Stimulated activated CD8-positive, alpha-beta memory T cell treated with anti-CD3 and anti-CD28 coated beads, Interleukin-15, amount 100 ng/mL, for 1 hour (primary cell): ENCODE data around the gene CROCC.
"Not testable (repeated sequence)": the region's sequence is repeated elsewhere in the genome, so short reads cannot be mapped to it uniquely, and the experiment has no call there.

Experiments
- DNase-seq: peaks from one replicate; pipeline ENCODE4 v3.0.0-alpha.2; 2020; ENCODE audit warnings: low read depth

The CROCC gene, protein sequence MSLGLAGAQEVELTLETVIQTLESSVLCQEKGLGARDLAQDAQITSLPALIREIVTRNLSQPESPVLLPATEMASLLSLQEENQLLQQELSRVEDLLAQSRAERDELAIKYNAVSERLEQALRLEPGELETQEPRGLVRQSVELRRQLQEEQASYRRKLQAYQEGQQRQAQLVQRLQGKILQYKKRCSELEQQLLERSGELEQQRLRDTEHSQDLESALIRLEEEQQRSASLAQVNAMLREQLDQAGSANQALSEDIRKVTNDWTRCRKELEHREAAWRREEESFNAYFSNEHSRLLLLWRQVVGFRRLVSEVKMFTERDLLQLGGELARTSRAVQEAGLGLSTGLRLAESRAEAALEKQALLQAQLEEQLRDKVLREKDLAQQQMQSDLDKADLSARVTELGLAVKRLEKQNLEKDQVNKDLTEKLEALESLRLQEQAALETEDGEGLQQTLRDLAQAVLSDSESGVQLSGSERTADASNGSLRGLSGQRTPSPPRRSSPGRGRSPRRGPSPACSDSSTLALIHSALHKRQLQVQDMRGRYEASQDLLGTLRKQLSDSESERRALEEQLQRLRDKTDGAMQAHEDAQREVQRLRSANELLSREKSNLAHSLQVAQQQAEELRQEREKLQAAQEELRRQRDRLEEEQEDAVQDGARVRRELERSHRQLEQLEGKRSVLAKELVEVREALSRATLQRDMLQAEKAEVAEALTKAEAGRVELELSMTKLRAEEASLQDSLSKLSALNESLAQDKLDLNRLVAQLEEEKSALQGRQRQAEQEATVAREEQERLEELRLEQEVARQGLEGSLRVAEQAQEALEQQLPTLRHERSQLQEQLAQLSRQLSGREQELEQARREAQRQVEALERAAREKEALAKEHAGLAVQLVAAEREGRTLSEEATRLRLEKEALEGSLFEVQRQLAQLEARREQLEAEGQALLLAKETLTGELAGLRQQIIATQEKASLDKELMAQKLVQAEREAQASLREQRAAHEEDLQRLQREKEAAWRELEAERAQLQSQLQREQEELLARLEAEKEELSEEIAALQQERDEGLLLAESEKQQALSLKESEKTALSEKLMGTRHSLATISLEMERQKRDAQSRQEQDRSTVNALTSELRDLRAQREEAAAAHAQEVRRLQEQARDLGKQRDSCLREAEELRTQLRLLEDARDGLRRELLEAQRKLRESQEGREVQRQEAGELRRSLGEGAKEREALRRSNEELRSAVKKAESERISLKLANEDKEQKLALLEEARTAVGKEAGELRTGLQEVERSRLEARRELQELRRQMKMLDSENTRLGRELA (N-terminal part only)

DNA sequence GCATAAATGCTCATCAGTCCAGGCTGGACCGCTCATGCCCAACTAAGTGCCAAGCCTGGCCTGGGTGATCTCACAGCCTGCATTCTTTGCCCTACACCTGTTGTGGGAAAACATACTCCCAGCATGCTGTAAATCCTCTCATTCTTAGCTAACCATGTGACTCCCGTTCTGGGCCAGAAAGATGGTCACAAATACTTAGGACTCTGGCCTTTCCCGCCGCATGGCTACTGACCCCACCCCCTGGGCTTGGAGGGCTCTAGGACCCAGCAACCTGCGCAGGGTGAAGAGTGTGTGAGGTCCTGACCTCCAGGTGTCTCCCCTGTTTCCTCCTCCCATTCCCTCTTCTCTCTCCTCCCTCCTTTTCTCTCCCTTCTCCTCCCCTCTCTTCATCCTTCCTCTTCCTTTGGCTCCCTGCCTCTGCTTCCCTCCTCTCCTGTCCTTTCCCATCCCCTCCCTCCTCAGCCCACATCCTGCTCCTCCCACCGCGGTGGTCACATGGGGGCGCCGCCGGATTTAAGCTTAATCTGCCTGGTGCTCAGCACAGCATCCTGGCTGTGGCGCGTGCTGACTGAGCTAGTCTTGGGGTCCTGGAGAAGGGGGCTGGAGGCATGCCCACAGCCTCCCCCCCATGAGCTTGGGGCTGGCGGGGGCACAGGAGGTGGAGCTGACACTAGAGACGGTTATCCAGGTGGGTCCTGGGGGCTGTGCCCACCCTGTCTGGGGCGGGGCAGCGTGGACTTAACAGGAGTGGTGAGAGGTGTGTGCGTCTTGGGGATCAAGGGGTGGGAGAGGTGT is at the start of gene CROCC:
TSS of gene CROCC (plus strand) at position 541 of the 795 bp plus-strand sequence. CDS start at position 629, 88 bp downstream.
- DNase-seq: peak; percentile 19

DNA sequence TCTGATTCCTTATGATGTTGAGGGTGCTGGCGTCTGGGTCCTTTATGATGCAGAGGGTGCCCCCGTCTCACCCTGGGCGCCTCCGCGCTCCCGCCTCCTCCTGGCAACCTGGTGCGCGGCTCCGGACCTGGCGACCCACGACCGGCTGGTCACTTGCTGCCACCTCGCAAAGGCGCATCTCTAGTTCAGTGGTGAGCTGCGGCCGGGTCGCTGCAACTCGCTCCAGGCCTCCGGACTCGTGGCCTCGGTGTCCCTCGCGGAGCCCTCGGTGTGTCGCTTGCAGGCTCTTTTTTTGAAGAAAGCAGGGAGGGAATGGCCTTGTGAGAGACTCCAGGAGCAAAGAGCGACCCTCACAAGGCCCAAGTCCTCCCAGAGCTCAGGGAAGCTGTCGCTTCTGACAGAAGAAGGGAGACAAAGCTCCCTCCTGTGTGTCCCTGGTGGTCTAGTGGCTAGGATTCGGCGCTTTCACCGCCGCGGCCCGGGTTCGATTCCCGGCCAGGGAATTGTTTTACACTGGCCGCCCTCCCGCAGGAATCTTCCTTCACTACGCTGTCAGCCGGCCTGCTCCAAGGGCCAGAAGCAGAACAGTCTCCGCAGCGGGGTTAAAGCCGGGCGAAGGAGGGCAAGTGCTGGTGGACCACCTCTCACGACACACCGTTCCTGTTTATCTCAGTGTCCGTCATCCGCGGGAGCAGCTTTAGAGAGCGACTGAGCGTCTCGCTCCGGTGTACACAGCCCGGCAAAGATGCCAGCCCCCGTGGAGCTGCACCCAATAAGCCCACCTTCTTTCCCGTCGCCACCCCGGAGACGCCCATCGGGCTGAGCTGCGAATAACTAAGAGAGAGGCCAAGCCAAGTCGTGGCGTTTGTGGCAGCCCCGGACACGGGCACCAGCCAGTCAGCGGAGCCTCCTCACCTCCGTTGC is 49.3 kb upstream of the CROCC start:
- DNase-seq: not testable (repeated sequence)

DNA sequence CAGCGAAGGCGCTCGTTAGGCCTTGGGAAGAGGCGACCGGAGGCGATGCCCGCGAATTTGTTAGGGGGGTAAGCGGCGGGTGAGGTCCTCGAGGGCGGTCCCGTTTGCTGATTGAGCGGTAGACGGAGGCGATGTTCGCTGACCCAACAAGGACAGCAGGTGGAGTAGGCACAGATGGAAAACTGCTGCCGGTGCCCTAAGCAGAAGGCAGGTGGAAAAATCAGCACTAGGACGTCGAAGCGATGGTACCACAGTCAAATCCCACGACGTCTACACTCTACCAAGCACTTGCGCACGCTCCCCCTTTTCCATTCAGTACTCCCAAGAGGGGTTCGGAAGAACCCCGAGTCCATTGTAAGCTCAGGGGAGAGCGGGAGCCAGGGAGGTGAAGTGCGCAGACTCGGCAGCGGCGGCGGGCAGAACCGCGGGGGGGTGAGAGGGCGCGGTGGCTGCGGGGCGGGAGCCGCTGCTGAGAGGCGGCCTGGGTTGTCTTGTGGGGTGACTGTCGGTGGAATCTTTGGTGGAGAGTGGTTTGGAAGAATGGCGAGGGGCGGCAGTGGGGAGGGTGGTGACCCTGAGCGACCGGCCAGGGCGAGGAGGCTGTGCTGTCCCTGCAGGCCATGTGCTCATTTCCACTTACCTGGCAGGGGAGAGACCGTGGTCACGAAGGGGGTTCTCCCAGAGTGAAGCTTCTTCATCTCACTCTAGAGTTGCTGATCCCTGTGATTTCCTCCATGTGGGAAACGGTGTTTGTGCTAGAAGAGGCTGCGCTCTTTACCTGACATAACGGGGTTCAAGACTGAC is 48.5 kb upstream of the CROCC start:
- DNase-seq: peak; percentile 37

DNA sequence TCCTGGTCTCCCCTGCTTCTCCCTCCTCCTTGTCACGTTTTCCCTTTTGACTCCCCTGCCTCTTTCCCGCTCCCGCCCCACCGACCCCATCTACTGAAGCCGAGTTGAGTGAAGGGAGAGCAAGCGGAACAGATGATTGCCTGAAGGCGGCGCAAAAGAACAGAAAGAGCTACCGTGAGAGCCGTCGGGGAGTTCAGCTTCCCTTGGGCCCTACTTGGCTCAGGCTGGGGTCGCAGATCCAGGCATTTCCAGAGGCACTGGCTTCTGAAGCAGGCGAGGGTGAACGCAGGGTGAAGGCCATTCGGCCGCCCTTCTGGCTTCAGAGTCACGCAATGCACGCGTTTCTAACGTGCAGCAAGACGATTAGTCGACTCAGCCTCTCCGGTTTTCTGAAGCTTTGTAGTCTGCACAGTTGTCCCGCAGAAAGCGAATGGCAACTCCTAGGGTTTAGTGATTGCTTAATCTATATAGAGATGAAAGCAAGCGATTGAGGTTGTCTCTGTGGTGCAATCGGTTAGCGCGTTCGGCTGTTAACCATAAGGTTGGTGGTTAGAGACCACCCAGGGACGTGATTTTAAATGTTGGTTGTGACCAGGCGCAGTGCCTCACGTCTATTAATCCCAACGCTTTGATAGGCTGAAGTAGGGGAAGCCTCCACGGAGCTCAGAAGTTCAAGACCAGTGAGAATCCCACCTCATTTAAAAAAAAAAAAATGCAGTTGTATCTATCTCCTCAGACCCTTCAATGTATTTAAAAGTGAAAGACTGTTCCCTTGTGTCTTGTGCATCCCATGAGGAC is 46.6 kb upstream of the CROCC start:
- not testable (repeated sequence) for DNase-seq

DNA sequence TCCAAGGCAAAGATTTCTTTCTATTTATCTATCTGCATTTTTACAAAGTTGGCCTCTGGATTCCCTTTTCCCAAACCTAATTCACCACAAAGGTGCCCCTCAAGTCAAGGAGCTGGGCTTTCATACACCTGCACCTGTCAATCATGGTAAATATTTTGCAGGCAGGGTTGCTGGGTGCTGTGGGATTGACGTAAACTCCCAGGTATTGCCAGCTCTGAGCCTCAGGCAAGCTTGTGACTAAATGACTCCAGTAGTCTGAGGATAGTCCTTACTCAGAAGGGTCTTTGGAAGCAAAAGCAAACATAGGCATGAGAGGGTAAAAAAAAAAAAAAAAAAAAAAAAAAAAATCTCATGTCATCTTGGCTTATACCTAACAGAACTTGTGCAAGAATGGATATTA is 40.0 kb upstream of the CROCC start:
- DNase-seq: not testable (repeated sequence)

DNA sequence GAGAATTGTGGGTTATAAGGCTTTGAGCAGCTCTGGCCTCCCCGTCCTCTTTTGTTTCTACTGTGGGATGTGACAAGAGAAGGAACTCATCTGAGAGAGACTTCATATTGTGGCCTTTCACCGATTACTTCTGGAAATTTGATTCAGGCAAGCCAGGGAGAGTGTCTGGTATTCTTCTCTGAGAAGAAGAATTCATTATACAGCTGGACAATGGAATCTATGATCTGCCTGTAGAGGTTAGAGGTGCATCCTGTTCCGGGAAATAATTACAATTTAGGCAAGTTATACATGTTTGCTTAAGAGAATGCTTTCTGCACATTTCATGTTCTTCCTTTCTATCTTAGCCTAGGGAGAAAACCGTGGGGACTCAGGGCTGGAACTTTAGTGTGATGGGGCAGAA is 38.7 kb upstream of the CROCC start:
- DNase-seq: no peak

DNA sequence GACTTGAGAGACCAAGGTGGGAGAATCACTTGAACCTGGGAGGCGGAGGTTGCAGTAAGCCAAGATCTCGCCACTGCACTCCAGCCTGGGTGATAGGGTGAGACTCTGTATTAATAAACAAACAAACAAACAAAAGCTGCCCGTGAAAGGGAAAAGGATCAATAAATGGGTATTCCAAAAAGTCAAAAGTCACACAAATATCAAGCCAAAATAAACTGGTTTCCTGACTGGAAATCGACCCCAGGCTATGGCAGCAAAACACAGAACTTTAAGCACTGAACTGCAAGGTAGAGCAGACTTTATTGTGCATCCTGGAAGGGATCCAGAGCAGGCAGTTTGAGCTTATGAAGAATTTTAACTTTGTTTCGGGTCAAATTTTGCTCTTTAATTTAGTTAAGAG is 37.2 kb upstream of the CROCC start:
- not testable (repeated sequence) for DNase-seq

DNA sequence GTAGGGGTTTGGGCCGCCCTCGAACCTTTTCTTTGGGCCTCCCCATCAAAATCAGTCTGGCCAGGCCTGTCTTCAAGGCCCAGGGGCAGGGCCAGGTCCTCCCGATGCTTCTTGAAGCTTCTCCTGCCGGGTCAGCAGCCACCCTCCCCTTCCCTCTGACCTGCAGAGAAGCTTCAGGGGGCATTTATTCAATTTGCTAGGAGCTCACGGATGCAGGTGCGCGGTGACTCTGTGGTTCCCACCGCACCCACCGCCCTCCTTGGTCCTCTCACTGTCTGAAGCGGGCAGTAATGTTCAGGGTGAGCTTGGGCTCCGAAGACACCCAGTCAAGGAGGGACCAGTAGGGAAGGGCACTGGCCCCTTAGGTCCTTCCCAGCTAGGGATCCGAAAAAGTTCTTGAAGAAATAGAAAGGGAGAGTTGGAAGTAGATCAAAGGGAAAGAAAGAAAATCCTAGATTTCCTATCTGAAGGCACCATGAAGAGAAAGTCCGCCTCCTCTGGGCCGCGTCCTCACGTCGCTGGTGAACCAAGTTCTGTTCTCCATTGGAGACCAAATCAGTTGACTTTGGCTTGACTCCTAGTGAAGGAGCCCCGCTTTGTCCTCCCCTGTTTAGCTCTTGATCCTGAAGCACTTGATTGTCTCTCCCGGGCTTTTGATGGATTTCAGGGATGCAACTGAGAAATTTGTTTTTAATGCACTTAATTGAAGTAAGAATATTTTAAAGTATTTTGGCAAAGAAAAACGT is 34.7 kb upstream of the CROCC start:
- DNase-seq: no peak

DNA sequence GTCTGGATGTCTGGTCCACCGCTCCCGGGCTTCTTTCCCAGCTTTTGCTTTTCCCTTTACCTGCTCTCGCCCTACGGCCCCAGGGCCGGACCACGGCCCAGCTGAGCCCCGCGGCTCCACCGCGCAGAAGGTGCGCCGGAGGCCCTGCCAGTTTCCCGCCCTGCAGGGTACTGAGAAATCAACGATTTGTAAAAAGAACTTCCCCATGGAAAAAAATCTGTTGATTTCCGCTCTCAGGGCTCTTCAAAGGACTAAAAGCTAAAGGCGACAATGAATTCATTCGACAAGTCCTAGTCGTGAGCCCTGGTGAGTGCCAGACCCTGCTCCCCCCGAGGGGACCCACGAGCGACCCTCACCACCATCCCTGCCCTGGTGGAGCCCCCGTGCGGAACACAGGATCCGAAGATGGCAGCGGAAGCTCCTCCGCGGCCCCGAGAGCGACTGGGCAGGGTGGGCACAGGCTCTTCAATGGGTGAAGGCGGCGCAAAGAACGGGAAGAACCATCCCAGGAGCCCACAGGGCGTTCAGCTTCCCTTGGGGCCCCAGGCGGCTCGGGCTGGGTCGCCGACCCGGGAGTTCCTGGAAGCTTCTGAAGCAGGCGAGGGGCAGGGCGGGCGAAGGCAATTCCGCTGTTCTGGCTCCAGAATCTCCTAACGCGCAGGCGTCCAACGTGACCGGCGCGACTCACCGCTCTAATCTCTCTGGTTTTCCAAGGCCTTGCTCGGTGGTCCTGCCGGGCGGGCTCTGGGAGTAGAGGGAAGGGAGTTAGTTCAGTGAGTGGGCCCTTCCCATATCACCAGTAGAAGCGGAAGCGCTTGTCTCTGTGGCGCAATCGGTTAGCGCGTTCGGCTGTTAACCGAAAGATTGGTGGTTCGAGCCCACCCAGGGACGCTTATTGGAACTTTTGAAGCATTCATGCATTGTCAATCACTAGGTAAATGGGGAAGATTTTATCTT is 32.6 kb upstream of the CROCC start:
- DNase-seq: peak; percentile 22

DNA sequence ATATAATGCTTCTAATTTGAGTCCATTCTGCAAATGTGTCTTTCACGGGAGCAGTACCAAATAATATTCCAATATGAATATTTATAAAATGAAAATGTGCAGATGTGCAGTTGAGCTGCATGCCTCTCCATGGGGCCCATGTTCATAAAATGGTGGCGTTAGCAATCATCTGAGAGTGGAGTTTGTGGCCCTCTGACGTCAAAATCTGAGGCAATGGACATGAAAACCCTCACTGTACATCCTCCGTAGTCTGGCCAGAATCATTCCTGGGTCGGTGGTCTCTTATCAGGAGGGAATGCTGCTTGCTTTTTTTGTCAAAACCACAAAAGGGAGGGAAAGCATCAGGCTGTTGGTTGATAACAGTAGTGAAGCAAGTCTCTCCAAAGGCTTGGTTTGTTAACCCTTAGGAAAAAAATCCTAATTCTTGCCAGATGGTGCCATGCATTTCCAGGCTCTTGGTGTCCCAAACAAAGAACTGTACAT is 31.2 kb upstream of the CROCC start:
- not testable (repeated sequence) for DNase-seq

DNA sequence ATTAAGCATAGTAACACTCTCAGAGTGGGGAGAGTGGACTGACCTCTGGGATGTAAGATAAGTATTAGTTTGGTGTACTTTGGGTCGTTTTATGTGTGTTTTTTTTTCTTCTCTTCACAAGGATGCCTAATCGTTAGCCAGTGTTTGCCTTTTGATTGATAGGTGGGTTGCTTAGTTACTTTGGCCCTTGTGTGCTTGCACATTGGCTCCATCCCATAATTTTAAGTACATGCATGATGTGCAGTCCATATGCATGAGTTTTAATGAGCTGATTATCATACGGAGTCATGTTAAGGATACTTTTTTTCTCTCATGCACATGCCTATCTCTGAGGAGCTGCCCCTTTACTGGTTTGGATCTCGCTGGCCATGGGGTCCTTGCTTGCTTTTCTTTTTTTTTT is 30.7 kb upstream of the CROCC start:
- not testable (repeated sequence) for DNase-seq

DNA sequence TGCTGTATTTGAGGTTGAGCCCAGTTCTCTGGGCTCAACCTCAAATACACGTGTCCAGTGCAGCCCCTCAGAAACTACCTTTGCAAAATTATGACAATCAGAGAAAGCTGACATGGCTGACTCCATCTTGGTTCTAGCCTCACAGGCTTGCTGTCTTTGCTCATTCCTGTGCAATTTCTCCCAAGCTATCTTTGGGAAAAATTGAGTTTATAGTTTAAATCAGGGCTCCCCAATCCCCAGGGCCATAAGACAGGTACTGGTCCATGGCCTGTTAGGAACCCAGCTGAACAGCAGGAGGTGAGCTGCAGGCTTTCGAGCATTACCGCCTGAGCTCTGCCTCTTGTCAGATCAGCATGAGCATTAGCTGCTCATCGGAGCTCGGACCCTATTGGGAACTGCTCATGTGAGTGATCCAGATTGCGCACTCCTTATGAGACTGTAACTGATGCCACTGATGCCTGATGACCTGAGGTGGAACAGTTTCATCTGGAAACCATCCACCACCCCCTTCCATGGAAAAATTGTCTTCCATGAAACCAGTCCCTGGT is 28.7 kb upstream of the CROCC start:
- DNase-seq: not testable (repeated sequence)

DNA sequence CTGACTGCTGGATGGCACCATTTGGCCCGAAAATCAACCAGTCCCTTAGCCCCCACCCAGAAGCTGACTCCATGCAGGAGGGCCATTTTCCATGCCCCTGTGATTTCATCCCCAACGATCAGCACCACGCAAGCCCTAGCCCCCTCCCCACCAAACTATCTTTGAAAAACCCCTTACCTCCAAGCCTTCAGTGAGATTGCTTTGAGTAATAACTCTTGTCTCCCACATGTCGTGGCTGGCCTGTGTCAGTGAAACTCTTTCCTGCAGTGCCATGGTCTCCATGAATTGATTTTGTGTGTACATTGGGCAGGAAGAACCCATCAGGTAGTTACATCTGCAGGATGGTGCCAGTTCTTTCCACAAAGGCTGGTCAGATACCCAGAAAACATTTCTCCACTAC is 27.9 kb upstream of the CROCC start:
- not testable (repeated sequence) for DNase-seq

DNA sequence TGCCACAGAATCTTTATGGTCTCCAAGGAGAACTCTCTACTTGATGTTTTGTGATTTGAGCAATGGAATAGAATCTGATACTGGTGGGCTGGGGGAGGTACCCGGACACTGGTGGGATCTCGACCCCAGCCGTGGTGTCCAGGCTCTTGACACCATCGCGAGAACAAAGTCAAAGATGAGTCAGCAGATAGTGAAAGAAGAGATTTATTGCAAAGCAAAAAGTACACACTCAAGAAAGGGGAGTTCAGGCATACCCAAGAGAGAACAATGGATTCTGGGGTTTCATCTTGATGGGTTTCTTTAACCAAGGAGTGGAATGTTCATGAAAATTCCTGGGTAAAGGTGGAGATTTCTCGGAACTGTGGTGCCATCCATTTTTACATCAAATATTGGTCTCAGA is 27.4 kb upstream of the CROCC start:
- not testable (repeated sequence) for DNase-seq

DNA sequence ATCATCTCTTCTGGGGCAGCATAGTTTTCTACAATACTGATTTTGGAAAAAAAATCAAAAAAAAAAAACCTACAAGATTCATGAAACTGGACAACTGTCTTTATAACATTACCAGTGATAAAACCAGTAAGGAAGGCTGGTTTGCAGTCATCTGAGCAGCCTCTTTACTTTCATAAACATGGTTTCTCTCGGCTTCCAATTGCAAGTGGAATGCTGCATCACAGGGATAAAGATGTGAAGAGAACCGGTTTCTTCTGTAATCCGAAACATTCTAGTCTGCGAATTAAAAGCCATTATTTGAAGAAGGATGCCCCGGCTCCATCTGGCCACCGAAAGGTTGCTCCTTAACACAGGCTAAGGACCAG is 26.5 kb upstream of the CROCC start:
- DNase-seq: not testable (repeated sequence)
